ENCODE data around the gene NAIF1.
"Not testable (repeated sequence)": the region's sequence is repeated elsewhere in the genome, so short reads cannot be mapped to it uniquely, and the experiment has no call there.

Gene NAIF1

DNA sequence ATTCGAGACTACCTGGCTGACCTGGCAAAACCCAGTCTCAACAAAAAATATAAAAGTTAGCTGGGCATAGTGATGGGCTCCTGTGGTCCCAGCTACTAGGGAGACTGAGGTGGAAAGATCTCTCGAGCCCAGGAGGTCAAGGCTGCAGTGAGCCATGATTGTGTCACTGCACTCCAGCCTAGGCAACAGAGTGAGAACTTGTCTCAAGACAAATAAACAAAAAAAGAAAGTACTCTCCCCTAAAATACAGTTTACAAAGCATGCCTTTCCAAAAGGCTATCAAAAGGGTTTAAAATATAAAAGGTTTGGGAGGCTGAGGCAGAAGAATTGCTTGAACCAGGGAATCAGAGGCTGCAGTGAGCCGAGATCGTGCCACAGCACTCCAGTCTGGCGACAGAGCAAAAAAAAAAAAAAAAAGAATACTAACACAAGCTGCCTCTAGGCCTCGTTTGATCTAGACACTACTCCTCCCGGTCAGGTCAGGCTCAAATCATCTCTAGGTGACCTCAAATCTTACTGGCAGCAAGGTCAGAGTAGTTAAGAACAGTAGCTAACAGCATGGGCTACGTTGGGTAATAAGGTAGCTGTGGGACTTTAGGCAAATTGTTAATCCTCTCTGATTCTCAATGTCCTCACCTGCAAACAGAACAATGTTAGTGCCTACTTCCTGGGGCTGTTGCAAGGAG is 9.3 kb downstream of the NAIF1 start:
- DNase-seq = no peak

- DNase-seq = no peak
These were observed 10.0 kb downstream of the NAIF1 start for GRCh38 chr9:128056887-128057723.

- no peak for DNase-seq
These were observed 11.0 kb downstream of the NAIF1 start for GRCh38 chr9:128056086-128056485.

DNA sequence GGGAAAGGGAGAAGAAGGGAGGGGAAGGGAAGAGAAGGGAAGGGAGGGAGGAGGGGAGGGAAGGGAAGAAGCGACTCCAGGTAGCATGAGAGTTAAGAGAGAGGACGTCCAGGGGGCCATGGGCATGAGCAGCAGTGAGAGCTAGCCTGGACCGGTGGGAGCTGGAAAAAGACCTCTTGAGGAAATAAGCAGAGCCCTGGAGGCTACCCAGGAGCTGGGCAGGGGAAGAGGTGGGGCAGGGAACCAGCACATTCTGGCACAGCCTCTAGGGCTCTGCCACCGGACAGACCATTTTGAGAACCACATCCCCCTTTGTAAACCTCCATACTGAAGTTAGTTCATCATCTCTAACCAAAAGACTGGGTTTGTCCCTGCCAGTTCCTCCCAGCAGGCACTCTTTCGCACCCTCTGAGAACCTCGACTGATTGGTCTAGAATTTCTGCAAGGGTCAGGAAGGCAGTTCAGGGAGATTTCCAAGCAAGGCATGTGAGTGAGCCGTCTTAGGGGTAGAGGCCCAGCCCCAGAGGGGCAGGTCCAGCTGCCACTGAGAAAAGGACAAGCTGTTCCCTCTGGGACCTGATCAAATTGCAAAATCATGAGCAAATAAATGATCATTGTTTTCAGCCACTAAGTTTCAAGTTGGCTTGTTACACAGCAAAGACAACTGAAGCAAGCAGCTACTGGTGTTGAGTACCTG is 11.6 kb downstream of the NAIF1 start:
- DNase-seq = no peak

DNA sequence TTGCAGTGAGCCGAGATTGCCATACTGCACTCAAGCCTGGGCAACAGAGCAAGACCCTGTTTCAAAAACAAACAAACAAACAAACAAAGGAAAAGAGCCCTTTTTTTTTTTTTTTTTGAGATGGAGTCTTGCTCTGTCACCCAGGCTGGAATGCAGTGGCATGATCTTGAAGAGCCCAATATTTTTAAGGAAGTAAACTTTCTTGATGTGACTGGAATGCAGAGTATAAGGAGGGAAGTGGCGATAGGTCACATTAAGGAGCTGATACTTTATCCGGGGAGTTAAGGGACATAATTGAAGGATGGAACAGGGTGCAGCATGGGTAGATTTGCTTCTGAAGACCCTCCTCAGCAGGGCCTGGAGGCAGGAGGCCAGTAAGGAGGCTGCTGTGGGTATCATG is 13.0 kb downstream of the NAIF1 start:
- DNase-seq = no peak

GRCh38 chr9:128053560-128053959 is 13.6 kb downstream of the NAIF1 start:
- no peak for DNase-seq

GRCh38 chr9:128051932-128052709 is 15.0 kb downstream of the NAIF1 start:
- DNase-seq = no peak

DNA sequence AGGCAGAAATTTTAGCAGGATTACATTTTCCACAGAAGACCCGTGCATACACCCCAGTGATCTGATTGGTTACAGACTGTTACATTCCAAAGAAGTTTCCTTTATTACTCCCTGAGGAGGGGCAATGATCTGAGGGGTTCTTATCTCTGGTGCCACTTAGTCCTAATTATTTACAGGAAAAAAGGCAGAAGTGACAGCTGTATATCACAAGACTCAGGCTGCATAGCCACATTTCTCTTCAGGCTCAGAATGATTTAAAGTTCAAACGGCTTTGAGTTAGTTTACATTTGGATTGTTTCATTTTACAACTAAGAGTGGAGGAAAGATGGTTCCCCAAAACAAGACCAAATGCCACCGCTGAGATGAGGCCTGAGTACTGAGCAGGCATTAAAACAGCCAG is 17.3 kb downstream of the NAIF1 start:
- DNase-seq = no peak

DNA sequence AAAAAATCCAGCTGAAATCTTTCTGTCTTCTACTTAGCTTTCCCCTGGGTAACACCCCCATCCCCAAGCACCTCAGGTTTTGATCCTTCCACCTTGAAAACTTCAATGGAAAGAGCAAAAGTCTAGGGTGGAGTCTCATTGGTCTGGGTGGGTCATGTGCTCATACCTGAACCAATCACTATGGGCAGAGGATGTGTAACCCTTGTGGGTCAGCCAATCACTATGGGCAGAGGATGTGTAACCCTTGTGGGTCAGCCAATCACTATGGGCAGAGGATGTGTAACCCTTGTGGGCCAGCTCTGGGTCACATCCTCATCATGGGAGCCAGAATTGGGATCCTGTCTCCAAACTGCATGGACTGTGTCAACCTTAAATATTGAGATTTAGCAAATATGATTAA is 18.5 kb downstream of the NAIF1 start:
- DNase-seq = no peak

DNA sequence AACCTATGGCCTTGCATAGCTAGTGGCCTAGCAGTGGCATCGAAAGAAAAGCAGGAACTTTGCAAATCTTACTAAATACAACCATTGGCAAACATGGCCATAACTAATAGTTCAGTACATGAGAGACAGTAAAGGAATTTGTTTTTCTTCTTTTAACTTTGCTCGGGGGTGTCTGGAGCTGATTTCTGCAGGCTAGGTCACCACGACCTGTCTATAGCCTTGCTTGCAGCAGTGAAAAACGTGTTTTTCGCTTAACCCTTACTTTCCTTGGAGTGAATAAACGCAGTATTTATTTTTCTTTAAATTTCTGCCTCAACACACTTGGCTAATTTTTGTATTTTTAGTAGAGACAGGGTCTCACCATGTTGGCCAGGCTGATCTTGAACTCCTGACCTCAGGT is 19.9 kb downstream of the NAIF1 start:
- no peak for DNase-seq

GRCh38 chr9:128045831-128046230 is 21.3 kb downstream of the NAIF1 start:
- no peak for DNase-seq

DNA sequence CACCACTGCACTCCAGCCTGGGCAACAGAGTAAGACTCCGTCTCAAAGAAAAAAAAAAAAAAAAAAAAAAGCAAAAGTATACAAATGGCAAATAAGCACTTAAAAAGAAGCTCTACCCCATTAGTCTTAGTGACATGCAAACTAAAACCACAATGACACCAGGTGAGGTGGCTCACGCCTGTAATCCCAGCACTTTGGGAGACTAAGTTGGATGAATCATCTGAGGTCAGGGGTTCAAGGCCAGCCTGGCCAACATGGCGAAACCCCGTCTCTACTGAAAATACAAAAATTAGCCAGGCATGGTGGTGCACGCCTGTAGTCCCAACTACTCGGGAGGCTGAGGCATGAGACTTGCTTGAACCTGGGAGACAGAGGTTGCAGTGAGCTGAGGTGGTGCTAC is 21.7 kb downstream of the NAIF1 start:
- DNase-seq = not testable (repeated sequence)

GRCh38 chr9:128043467-128043868 is 23.7 kb downstream of the NAIF1 start:
- DNase-seq = no peak

DNA sequence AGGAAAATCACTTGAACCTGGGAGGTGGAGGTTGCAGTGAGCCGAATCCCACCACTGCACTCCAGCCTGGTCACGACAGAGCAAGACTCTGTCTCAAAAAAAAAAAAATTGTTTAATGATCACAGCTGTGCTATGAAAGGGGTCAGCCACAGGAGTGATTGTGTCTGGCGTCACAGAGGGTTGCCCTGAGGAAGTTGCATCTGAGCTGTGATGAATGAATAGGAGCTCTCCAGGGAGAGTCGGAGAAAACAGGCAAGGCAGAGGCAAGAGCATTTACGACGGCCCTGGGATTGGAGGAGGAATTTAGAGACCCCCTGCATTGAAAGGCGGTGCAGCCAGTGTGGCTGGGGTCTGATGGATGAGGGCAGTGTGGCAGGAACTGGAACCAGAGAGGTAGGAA is 25.1 kb downstream of the NAIF1 start:
- DNase-seq = no peak

GRCh38 chr9:128040783-128041182 is 26.3 kb downstream of the NAIF1 start:
- not testable (repeated sequence) for DNase-seq

DNA sequence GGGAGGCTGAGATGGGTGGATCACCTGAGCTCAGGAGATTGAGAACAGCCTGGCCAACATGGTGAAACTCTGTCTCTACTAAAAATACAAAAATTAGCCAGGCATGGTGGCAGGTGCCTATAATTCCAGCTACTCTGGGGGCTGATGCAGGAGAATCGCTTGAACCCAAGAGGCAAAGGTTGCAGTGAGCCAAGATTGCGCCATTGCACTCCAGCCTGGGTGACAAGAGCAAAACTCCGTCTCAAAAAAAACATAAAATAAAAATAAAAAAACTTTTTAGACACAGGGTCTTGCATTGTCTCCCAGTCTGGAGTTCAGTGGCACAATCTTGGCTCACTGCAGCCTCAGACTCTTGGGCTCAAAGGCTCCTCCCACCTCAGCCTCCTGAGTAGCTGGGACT is 30.6 kb downstream of the NAIF1 start:
- DNase-seq = not testable (repeated sequence)

DNA sequence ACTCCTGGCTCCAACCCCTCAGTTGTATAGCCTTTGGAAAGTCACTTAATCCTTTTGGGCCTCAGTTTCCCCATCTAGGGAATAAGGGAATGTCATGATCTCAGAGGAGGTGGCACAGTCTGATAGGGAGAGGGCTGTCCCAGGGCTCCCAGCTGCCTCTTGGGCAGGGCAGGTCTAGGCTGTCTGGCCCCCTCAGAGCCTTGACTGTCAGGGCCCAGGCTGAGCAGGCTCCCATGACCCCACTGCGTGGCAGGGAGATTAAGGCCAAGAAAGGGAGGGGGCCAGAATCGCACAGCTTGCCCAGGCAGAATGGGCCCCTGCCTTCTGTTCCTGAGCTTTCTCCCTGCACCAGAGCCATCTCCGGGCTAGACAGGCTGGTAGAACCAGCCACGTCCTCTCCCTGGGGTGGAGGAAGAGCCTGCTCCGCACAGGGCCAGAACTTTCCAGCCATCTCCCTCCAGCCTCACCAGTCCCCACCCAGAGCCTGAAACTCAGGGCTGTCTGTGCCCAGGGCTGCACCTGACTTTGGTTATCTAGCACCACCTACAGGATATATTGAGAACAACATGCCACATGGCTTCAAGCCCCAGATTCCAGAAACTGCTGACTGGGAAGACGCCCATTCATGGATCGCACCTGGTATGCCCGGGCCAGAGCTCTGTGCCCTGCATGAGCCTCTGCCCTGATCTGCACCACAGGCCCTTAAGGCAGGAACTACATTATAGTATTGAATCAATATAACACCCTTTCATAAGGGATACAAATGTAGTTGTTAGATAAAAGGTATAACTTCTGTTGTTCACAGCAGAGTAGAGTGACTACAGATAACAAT is 32.1 kb downstream of the NAIF1 start:
- peak; percentile 74 for DNase-seq

DNA sequence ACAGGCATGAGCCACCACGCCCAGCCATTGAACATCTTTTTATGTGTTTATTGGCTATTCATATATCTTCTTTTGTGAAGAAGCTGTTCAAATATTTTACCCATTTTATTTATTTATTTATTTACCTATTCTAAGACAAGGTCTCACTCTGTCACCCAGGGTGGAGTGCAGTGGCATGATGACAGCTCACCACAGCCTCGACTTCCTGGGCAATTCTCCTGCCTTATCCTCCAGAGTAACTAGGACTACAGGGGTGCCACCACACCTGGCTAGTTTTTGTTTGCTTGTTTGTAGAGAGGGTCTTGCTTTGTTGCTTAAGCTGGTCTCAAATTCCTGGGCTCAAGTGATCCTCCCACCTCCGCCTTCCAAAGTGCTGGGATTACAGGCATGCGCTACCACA is 33.5 kb downstream of the NAIF1 start:
- DNase-seq = peak; percentile 61

DNA sequence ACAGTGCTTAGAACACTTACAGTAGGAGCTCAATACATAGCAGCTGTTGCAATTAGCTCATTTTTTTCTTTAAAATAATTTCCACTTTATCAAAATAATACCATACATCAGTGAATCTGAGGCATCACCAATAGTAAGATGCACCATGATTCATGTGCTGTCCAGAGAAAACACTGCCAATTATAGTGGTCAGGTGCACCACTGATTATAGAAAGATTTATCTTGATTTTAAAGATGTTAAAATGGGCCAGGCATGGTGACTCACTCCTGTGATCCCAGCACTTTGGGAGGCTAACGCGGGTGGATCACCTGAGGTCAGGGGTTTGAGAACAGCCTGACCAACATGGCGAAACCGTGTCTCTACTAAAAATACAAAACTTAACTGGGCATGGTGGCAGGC is 39.4 kb downstream of the NAIF1 start:
- no peak for DNase-seq

- peak; percentile 75 for DNase-seq
These were observed 40.2 kb downstream of the NAIF1 start for GRCh38 chr9:128026773-128027541.

DNA sequence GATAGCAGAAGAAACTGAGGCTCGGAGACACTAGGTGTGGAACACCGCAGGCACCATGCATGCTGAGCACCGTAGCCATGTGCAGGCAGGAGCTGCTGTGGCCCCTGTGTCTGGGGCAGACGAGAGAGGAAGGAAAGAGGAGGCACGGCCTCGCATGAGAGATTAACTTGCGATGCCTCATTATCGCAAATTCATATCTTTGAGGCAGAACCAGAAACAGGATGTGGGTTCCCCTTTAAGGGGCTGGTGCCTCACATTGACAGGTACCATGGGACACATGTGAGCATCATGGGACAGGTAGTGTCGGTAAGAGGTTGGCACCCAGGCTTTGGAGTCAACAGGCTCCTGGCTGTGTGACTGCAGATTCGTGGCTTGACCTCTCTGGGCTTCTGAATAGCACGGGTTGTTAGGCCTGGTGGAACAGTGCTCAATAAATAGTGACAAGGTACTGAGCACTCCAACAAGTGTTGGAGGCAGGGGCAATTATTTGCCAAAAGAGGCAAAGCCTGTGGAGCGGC is 40.8 kb downstream of the NAIF1 start:
- peak; percentile 88 for DNase-seq
